ENCODE data around the gene CCDC120. TPM values are rescaled to one million over a fixed set of nuclear protein-coding genes. Genes with fewer than 3 reads are reported as not detected.

CCDC120 gene
- total RNA-seq, 4 donors from 2014 or later = 11.7 to 40.3 (median 22.6) TPM

- Histone ChIP-seq H3K9me3 (no peaks in the 10 kb centered on the region), H3K27ac (peak overlapping the region in 3 of 4 donors; percentile 48 to 61 (median 51)), H3K4me1 (peaks cover 7 to 29% (median 12%) of the 10 kb centered on the region in 3 donors), H3K27me3 (no peaks in the 10 kb centered on the region), H3K4me3 (peak overlapping the region; percentile 10 to 68 (median 40)), H3K36me3 (peaks cover 0 to 47% (median 0%) of the 10 kb centered on the region in 3 donors)
- TF ChIP-seq, protein P1, sequence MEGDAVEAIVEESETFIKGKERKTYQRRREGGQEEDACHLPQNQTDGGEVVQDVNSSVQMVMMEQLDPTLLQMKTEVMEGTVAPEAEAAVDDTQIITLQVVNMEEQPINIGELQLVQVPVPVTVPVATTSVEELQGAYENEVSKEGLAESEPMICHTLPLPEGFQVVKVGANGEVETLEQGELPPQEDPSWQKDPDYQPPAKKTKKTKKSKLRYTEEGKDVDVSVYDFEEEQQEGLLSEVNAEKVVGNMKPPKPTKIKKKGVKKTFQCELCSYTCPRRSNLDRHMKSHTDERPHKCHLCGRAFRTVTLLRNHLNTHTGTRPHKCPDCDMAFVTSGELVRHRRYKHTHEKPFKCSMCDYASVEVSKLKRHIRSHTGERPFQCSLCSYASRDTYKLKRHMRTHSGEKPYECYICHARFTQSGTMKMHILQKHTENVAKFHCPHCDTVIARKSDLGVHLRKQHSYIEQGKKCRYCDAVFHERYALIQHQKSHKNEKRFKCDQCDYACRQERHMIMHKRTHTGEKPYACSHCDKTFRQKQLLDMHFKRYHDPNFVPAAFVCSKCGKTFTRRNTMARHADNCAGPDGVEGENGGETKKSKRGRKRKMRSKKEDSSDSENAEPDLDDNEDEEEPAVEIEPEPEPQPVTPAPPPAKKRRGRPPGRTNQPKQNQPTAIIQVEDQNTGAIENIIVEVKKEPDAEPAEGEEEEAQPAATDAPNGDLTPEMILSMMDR (IDR thresholded peaks at IDR 0.05) = no peak
- TF ChIP-seq POLR2A (IDR thresholded peaks at IDR 0.05) = no peak
- no peak for DNase-seq
- 44 to 55% methylated on average over 6 to 12 of the region's 63 CpGs for WGBS, 2 donors
- intact Hi-C loops (cut with DNase I) = no loop called here
Measured at GRCh38 chrX:49071877-49072711, 13.3 kb downstream of the CCDC120 start.

DNA sequence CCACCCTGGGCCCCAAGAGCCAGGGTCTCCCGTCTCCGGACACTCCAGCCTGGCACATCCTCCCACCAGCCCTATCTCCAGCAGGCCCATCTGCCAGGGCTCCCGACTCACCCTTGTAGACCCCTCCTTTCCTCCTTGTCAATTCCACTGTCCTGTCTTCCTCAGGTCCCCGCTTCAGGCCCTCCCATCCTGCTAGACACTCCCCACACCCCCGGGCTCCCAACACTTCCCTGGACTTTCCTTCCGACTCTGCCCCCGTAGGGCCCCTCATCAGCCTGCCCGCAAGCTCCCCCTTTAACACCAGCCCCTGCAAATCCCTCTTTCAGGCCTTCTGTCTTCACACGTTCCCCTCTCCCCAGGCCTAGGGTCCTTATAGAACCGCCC lies 13.9 kb downstream of the CCDC120 start:
- Histone ChIP-seq H3K9me3 (no peaks in the 10 kb centered on the region), H3K36me3 (peaks cover 0 to 47% (median 0%) of the 10 kb centered on the region in 3 donors), H3K4me3 (peak overlapping the region; percentile 10 to 68 (median 40)), H3K27ac (peak overlapping the region in 3 of 4 donors; percentile 48 to 61 (median 51)), H3K4me1 (peaks cover 7 to 29% (median 12%) of the 10 kb centered on the region in 3 donors), H3K27me3 (no peaks in the 10 kb centered on the region)
- no peak for DNase-seq
- intact Hi-C loops (cut with DNase I) = no loop called here
- WGBS, 2 donors = 38 to 68% methylated on average over 8 to 10 of the region's 10 CpGs
- no peak for TF ChIP-seq POLR2A (IDR thresholded peaks at IDR 0.05)
- TF ChIP-seq, protein P1 (IDR thresholded peaks at IDR 0.05) = no peak

- intact Hi-C loops (cut with DNase I) = no loop called here
- Histone ChIP-seq H3K4me1 (peaks cover 9 to 39% (median 17%) of the 10 kb centered on the region in 3 donors), H3K27me3 (no peaks in the 10 kb centered on the region), H3K9me3 (no peaks in the 10 kb centered on the region), H3K27ac (peak within 1 kb of the TSS; percentile 64 to 89 (median 79)), H3K4me3 (peak within 1 kb of the TSS; percentile 31 to 68 (median 54)), H3K36me3 (peaks cover 0 to 39% (median 0%) of the 10 kb centered on the region in 3 donors)
- TF ChIP-seq POLR2A (IDR thresholded peaks at IDR 0.05) = peak in 2 of 4 donors; percentile 31 to 45
- TF ChIP-seq, protein P1 (IDR thresholded peaks at IDR 0.05) = peak in 2 of 6 experiments; percentile 10 to 26
- 0 to 60% methylated on average over 8 of the region's 61 CpGs for WGBS, 2 donors
- DNase-seq = peak; percentile 60
Measured at GRCh38 chrX:49073601-49074575, 15.1 kb downstream of the CCDC120 start, which contains the start of gene PRAF2. PRAF2 (minus strand) TSS chrX:49074002; CDS start chrX:49073987, 15 bp downstream.

GRCh38 chrX:49075347-49075746 lies 16.5 kb downstream of the CCDC120 start:
- H3K4me1 ChIP-seq = peaks cover 9 to 43% (median 18%) of the 10 kb centered on the region in 3 donors
- DNase-seq = no peak
- intact Hi-C loops (cut with DNase I) = no loop called here
- H3K9me3 ChIP-seq = no peaks in the 10 kb centered on the region
- H3K36me3 ChIP-seq = peaks cover 0 to 33% (median 0%) of the 10 kb centered on the region in 3 donors
- H3K27ac ChIP-seq = no peak overlapping the region
- 90 to 94% methylated on average over 3 to 6 of the region's 13 CpGs for WGBS, 2 donors
- H3K4me3 ChIP-seq = no peak overlapping the region
- no peaks in the 10 kb centered on the region for H3K27me3 ChIP-seq
- TF ChIP-seq POLR2A (IDR thresholded peaks at IDR 0.05) = no peak
- TF ChIP-seq, protein P1 (IDR thresholded peaks at IDR 0.05) = no peak
